Endothelial cell of umbilical vein (primary cell): ENCODE data around the gene CCSER1. TPM values are rescaled to one million over a fixed set of nuclear protein-coding genes. Genes with fewer than 3 reads are reported as not detected.

Experiments
- BruUV-seq: library from RNA; stranded (reverse); fragments of 400-500 nt; replicated peaks from 2 replicates; lab custom pipeline; 2021; lab: Mats Ljungman, UMichigan
- CTCF ChIA-PET: fragments of 300-600, 350-600 bp; sonication (Branson Sonifier 250); formaldehyde crosslinking; loops from one replicate; lab custom pipeline; 2021; ENCODE audit warnings: antibody characterized with exemption, inconsistent platforms; lab: Charles Lee
- POLR2A ChIA-PET: fragments of 300-600, 350-600 bp; sonication (Branson Sonifier 250); formaldehyde crosslinking; loops from one replicate; lab custom pipeline; 2021; ENCODE audit warnings: antibody characterized with exemption, inconsistent platforms; lab: Charles Lee
- DNase-seq: peaks from one replicate; pipeline ENCODE4 v3.0.0-alpha.2; 2011; ENCODE audit warnings: low read depth, low spot score
- FAIRE-seq: peaks from 2 replicates; lab custom pipeline; 2011; peaks lifted over from hg19 to GRCh38; lab: Jason Lieb, UNC
- H2AFZ ChIP-seq: 2 replicates; pipeline ENCODE4 v1.6.0; 2012; ENCODE audit warnings: low read depth, low read length, control low read depth, inconsistent platforms
- H3K27ac ChIP-seq: 2 replicates; pipeline ENCODE4 v1.5.1; 2011; ENCODE audit warnings: low read depth, mild to moderate bottlenecking, control low read depth, low read length, moderate library complexity; ENCODE audit not compliant: insufficient read depth
- H3K27me3 ChIP-seq, 2 experiments: 2 replicates each; pipeline versions ENCODE4 v1.6.0 to v1.6.1; 2011; ENCODE audit warnings: low read length in 2 of 2, mixed read lengths in 1 of 2; ENCODE audit not compliant: control insufficient read depth in 2 of 2, insufficient read depth in 2 of 2
- H3K36me3 ChIP-seq, 2 experiments: 2 replicates in 1 of 2; 3 replicates in 1 of 2; pipeline ENCODE4 v1.5.1; 2011; ENCODE audit warnings: low read length in 2 of 2, mild to moderate bottlenecking in 1 of 2, moderate library complexity in 1 of 2; ENCODE audit not compliant: control insufficient read depth in 2 of 2, insufficient read depth in 2 of 2; ENCODE audit errors: extremely low read depth in 1 of 2
- H3K4me1 ChIP-seq: 3 replicates; pipeline ENCODE4 v1.5.1; 2011; ENCODE audit warnings: mild to moderate bottlenecking, low read length; ENCODE audit not compliant: control insufficient read depth, insufficient read depth; ENCODE audit errors: extremely low read depth
- H3K4me2 ChIP-seq: 2 replicates; pipeline ENCODE4 v1.6.1; 2011; ENCODE audit warnings: low read length, control low read depth, mixed read lengths; ENCODE audit not compliant: insufficient read depth
- H3K4me3 ChIP-seq, 3 experiments: fragments of 200-600 bp in 1 of 3; sonication (generic), shearing (Covaris generic) in 1 of 3; replicated peaks in 1 of 3; 2 replicates each; pipeline ENCODE4 v1.5.1; 2011 to 2016; ENCODE audit warnings: control low read depth in 3 of 3, low read length in 3 of 3, mild to moderate bottlenecking in 2 of 3, inconsistent platforms in 1 of 3, low read depth in 1 of 3, moderate library complexity in 1 of 3; ENCODE audit not compliant: insufficient read depth in 1 of 3
- H3K79me2 ChIP-seq: 2 replicates; pipeline ENCODE4 v1.6.0; 2012; ENCODE audit warnings: low read length, inconsistent platforms; ENCODE audit not compliant: control insufficient read depth, insufficient read depth
- H3K9ac ChIP-seq: replicated peaks from 2 replicates; pipeline ENCODE3; 2011; ENCODE audit warnings: low read length, control low read depth; ENCODE audit not compliant: insufficient read depth; ENCODE audit errors: extremely low read depth
- H3K9me1 ChIP-seq: replicated peaks from 3 replicates; pipeline ENCODE4 v1.6.0; 2011; ENCODE audit warnings: mild to moderate bottlenecking, low read length; ENCODE audit not compliant: control insufficient read depth, insufficient read depth; ENCODE audit errors: extremely low read depth
- H3K9me3 ChIP-seq: replicated peaks from 2 replicates; pipeline ENCODE4 v1.5.1; 2012; ENCODE audit warnings: low read length, inconsistent platforms; ENCODE audit not compliant: control insufficient read depth, insufficient read depth
- H4K20me1 ChIP-seq: replicated peaks from 2 replicates; pipeline ENCODE3; 2011; ENCODE audit warnings: mild to moderate bottlenecking, low read length; ENCODE audit not compliant: control insufficient read depth, insufficient read depth; ENCODE audit errors: extremely low read depth
- EZH2 ChIP-seq: IDR thresholded peaks from 2 replicates; pipeline ENCODE4 v1.6.1; 2012; ENCODE audit warnings: borderline replicate concordance, low read depth, mild to moderate bottlenecking, moderate library complexity, low read length, inconsistent platforms; ENCODE audit not compliant: severe bottlenecking
- FOS ChIP-seq: IDR thresholded peaks from 2 replicates; pipeline ENCODE4 v1.6.1; 2011; ENCODE audit warnings: mild to moderate bottlenecking, low read length, moderate library complexity, borderline replicate concordance; ENCODE audit not compliant: insufficient read depth
- GATA2 ChIP-seq: IDR thresholded peaks from 2 replicates; pipeline ENCODE4 v1.7.0; 2011; ENCODE audit warnings: low read depth, mild to moderate bottlenecking, moderate library complexity, mixed read lengths, low read length; ENCODE audit not compliant: insufficient read length, insufficient read depth
- JUN ChIP-seq: IDR thresholded peaks from 2 replicates; pipeline ENCODE4 v1.6.1; 2011; ENCODE audit warnings: borderline replicate concordance, low read depth; ENCODE audit not compliant: insufficient read length, insufficient read depth
- MYC ChIP-seq: IDR thresholded peaks from one replicate; pipeline ENCODE4 v1.6.1; 2011; ENCODE audit warnings: mild to moderate bottlenecking, low read depth, low read length
- POLR2A ChIP-seq: IDR thresholded peaks from 2 replicates; pipeline ENCODE4 v1.6.1; 2012; ENCODE audit warnings: low read depth, mild to moderate bottlenecking, control low read depth, low read length
- POLR2AphosphoS5 ChIP-seq: IDR thresholded peaks from 2 replicates; pipeline ENCODE4 v1.6.1; 2012; ENCODE audit warnings: low read depth, mild to moderate bottlenecking, control low read depth, low read length, moderate library complexity; ENCODE audit not compliant: insufficient read depth
- dilution Hi-C: fragments of 300-500 bp; cut with MboI; formaldehyde crosslinking; loops from one replicate; pipeline ENCODE4 v1.15.0; 2019; ENCODE audit warnings: low sequenced_read_pairs; ENCODE audit not compliant: extremely low pct_ligation_motif_present
- intact Hi-C: fragments of 100-400 bp; cut with micrococcal nuclease; formaldehyde crosslinking; loops from one replicate; pipeline ENCODE4 v1.10.0; 2022
- polyA plus RNA-seq, 4 experiments: library from polyadenylated mRNA; depleted of rRNA in 3 of 4; stranded (reverse) in 3 of 4; unstranded in 1 of 4; fragments of >200 nt; gene quantifications; 2 replicates each; pipeline versions ENCODE4 v1.2.1 to v1.2.3, GENCODE V29; 2011 to 2012; ENCODE audit warnings: missing spikeins in 1 of 4
- total RNA-seq: library from RNA; stranded (reverse); gene quantifications from 2 replicates; pipeline ENCODE4 v1.2.3, GENCODE V29; 2021
- TF ChIP-seq, protein P1 (sequence below), 2 donors: IDR thresholded peaks; 1 replicate in 1 of 2; 2 replicates in 1 of 2; pipeline ENCODE4 v1.5.1; 2011; ENCODE audit warnings: low read length in 2 of 2, mild to moderate bottlenecking in 2 of 2, moderate library complexity in 2 of 2, control low read depth in 1 of 2, inconsistent platforms in 1 of 2, low read depth in 1 of 2; ENCODE audit not compliant: insufficient read depth in 1 of 2; ENCODE audit errors: extremely low read depth in 1 of 2
- TF ChIP-seq, protein P2 (sequence below): IDR thresholded peaks from 2 replicates; pipeline ENCODE4 v1.6.1; 2011; ENCODE audit not compliant: insufficient read depth, insufficient read length

CCSER1 gene
- total and polyA plus RNA-seq, 2 donors (not counting 3 experiments of a cell fraction or from before 2014, with no cell fraction given), result 0.11 to 1.8 TPM

DNA sequence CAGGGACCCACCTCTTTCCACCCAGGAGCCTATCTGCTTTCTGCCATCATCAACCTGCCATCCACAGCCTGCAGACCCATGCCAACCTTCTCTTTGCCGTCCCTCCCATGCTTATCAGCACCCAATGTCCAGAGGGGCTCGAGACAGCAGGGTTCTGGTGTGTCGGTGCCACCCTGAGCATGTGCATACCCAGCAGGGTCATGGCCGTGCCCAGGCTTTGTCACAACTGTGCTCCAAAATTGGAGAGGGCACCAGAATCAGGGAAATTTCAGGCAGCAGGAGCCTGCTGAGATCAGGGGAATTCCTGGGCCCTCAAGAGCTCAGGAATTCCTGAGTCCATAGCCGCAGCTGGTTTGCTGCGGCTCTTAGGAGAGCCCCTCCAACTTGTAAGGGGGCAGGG, 330.6 kb downstream of the CCSER1 start:
- H3K4me3 ChIP-seq, result no peak overlapping the region
- TF ChIP-seq JUN (no peak), EZH2 (no peak), GATA2 (no peak), MYC (no peak), POLR2AphosphoS5 (no peak), POLR2A (no peak), FOS (no peak)
- TF ChIP-seq, protein P1, sequence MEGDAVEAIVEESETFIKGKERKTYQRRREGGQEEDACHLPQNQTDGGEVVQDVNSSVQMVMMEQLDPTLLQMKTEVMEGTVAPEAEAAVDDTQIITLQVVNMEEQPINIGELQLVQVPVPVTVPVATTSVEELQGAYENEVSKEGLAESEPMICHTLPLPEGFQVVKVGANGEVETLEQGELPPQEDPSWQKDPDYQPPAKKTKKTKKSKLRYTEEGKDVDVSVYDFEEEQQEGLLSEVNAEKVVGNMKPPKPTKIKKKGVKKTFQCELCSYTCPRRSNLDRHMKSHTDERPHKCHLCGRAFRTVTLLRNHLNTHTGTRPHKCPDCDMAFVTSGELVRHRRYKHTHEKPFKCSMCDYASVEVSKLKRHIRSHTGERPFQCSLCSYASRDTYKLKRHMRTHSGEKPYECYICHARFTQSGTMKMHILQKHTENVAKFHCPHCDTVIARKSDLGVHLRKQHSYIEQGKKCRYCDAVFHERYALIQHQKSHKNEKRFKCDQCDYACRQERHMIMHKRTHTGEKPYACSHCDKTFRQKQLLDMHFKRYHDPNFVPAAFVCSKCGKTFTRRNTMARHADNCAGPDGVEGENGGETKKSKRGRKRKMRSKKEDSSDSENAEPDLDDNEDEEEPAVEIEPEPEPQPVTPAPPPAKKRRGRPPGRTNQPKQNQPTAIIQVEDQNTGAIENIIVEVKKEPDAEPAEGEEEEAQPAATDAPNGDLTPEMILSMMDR (IDR thresholded peaks at IDR 0.05; ENCODE audit: extremely low read depth in 1 of 2, insufficient read depth in 1 of 2, low read depth in 1 of 2, low read length in 2 of 2), result no peak
- TF ChIP-seq, protein P2, sequence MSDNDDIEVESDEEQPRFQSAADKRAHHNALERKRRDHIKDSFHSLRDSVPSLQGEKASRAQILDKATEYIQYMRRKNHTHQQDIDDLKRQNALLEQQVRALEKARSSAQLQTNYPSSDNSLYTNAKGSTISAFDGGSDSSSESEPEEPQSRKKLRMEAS, result no peak
- H3K9me3 ChIP-seq, result no peaks in the 10 kb centered on the region
- intact Hi-C loops, result no loop called here
- no peak overlapping the region for H3K4me2 ChIP-seq
- no peak overlapping the region for H3K9ac ChIP-seq
- H3K36me3 ChIP-seq, result no peaks in the 10 kb centered on the region
- CTCF ChIA-PET, result no interaction called here
- no peak overlapping the region for H2AFZ ChIP-seq
- H3K9me1 ChIP-seq, result no peaks in the 10 kb centered on the region
- no peaks in the 10 kb centered on the region for H3K79me2 ChIP-seq
- no peaks in the 10 kb centered on the region for H3K27me3 ChIP-seq
- no peak overlapping the region for H3K27ac ChIP-seq
- DNase-seq (no peak), FAIRE-seq (no peak)
- dilution Hi-C loops, result no loop called here
- no TSS peak for BruUV-seq
- no peaks in the 10 kb centered on the region for H4K20me1 ChIP-seq
- H3K4me1 ChIP-seq, result no peaks in the 10 kb centered on the region
- POLR2A ChIA-PET, result no interaction called here
